ENCODE results near the gene TTC33.

TTC33 gene

DNA sequence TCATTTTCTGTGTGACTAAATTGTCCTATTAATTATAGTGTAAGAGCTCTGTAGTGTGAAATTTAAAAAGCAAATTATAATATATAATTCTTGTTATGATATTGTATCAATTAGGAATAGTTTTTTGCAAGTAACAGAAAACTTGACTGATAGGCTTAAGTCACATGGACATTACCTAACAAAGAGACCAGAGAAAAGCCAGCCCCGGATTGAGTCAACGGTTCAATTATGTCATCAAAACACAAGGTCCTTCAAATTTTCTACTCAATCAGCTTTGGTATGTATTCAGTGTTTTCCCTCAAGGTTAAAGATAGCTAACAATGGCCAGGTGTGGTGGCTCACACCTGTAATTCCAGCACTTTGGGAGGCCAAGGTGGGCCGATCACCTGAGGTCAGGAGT, 202.8 kb downstream of the TTC33 start:
- TF ChIP-seq POLR2AphosphoS5 (IDR thresholded peaks at IDR 0.05; ENCODE audit: low read depth, low read length) (no peak), PAX5 (IDR thresholded peaks at IDR 0.05; ENCODE audit: insufficient read depth, low read length, severe bottlenecking) (no peak), TAF1 (IDR thresholded peaks at IDR 0.05; ENCODE audit: low read depth, low read length) (no peak), POLR2A (IDR thresholded peaks at IDR 0.05; ENCODE audit: low read depth, low read length) (no peak), POU2F2 (IDR thresholded peaks at IDR 0.05; ENCODE audit: low read depth, low read length) (no peak), SPI1 (IDR thresholded peaks at IDR 0.05; ENCODE audit: low read depth, low read length) (no peak)
- FAIRE-seq (no peak), DNase-seq (ENCODE audit: insufficient read length, low spot score) (no peak)

DNA sequence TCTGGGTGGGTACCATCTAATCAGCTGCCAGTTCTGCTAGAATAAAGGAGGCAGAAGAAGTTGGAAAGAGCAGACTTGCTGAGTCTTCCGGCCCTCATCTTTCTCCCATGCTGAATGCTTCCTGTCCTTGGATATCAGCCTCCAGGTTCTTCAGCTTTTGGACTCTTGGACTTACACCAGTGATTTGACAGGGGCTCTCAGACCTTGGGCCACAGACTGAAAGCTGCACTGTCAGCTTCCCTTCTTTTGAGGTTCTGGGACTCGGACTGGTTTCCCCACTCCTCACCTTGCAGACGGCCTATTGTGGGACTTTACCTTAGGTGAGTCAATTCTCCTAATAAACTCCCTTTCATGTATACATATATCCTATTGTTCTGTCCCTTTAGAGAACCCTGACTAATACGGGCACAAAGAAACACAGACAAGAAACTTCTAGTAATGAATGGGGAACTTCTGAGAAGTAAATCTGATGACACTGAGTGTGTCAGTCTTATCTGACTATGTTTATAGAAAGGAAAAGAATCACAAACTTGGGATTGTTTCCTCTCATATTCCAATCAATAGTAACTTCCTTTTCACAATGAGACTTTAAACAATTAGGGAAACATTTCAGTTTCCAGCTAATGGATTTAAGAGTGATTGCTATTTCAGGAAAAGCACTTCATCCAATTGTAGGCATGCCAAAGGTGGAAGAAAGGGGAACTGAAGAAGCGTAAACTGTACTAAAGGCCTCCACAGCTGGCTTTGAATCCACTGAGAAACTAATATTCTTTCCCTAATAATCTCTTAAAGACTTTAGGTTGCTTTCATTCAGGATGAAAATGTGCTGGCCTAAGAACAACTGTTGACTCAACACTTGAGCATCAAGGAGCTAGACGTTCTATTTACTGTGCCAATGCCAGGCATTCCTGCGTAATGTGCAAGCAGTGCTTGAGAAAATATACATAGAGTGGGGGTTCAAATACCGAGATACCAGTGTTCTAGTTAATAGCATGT, 204.0 kb downstream of the TTC33 start:
- DNase-seq (ENCODE audit: insufficient read length, low spot score) (no peak), FAIRE-seq (no peak)
- no peak for TF ChIP-seq TAF1 (IDR thresholded peaks at IDR 0.05; ENCODE audit: low read depth, low read length)
- TF ChIP-seq POU2F2 (IDR thresholded peaks at IDR 0.05; ENCODE audit: low read depth, low read length): no peak
- TF ChIP-seq SPI1 (IDR thresholded peaks at IDR 0.05; ENCODE audit: low read depth, low read length): no peak
- no peak for TF ChIP-seq PAX5 (IDR thresholded peaks at IDR 0.05; ENCODE audit: insufficient read depth, low read length, severe bottlenecking)
- no peak for TF ChIP-seq POLR2A (IDR thresholded peaks at IDR 0.05; ENCODE audit: low read depth, low read length)
- TF ChIP-seq POLR2AphosphoS5 (IDR thresholded peaks at IDR 0.05; ENCODE audit: low read depth, low read length): no peak

DNA sequence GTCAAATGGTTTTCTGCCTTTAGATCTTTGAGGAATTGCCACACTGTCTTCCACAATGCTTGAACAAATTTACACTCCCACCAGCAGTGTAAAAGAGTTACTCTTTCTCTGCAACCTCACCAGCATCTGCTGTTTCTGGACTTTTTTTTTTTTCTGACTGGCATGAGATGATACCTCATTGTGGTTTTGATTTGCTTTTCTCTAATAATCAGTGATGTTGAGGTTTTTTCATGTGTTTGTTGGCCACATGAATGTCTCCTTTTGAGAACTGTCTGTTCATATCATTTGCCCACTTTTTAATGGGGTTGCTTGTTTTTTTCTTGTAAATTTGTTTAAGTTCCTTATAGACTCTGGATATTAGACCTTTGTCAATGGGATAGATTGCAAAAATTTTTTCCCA, 205.3 kb downstream of the TTC33 start:
- FAIRE-seq: no peak
- TF ChIP-seq POU2F2 (IDR thresholded peaks at IDR 0.05; ENCODE audit: low read depth, low read length) (no peak), POLR2AphosphoS5 (IDR thresholded peaks at IDR 0.05; ENCODE audit: low read depth, low read length) (no peak), PAX5 (IDR thresholded peaks at IDR 0.05; ENCODE audit: insufficient read depth, low read length, severe bottlenecking) (no peak)
- no peak for DNase-seq (ENCODE audit: insufficient read length, low spot score)

DNA sequence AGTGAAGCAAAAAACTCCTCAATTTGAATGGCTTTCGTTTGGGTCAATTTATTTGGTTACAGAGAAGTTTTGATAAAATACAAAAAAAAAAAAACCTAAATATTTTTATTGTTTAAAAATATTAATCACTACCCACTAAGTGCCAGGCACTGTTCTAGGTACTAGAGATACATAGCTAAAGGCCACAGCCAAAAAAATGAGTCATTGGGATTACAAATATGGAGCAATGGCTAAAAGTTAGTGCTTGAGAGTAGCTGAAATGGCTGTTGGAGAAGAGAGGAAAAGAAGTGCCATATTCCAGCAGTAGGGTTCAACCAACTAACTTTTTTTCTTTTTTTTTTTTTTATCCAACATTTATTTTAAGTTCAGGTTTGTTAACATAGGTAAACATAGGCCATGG, 206.1 kb downstream of the TTC33 start:
- TF ChIP-seq POLR2AphosphoS5 (IDR thresholded peaks at IDR 0.05; ENCODE audit: low read depth, low read length) (no peak), PAX5 (IDR thresholded peaks at IDR 0.05; ENCODE audit: insufficient read depth, low read length, severe bottlenecking) (no peak), POU2F2 (IDR thresholded peaks at IDR 0.05; ENCODE audit: low read depth, low read length) (no peak)
- no peak for DNase-seq (ENCODE audit: insufficient read length, low spot score)
- no peak for FAIRE-seq

DNA sequence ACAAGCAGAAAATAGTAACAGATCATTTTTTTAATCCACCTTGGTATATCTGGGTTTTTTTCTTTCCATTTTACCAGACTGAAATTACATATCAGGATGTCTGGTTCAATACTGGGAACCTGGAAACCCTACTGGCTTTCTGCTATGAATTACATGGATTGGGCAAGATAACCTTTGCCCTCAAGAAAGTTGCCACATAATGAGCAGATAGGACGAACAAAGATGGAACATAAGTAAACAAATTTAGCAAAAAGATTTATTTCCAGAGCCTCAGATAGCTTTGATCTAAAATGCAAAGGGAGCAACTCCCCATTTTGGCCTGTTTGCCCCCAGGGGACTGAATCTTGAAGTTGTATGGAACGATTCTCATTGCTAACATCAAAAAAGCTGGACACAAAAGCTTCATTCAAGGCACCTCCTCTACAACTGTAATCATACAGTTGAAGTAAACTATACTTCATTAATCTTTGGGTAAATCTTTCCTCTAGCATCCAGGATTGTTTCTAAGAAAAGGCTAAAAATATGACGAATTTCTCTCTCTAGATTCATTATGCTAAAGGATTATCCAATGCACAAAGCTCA, 207.7 kb downstream of the TTC33 start:
- FAIRE-seq (no peak), DNase-seq (ENCODE audit: insufficient read length, low spot score) (no peak)
- TF ChIP-seq SPI1 (IDR thresholded peaks at IDR 0.05; ENCODE audit: low read depth, low read length): no peak
- no peak for TF ChIP-seq POLR2AphosphoS5 (IDR thresholded peaks at IDR 0.05; ENCODE audit: low read depth, low read length)
- no peak for TF ChIP-seq PAX5 (IDR thresholded peaks at IDR 0.05; ENCODE audit: insufficient read depth, low read length, severe bottlenecking)
- TF ChIP-seq POLR2A (IDR thresholded peaks at IDR 0.05; ENCODE audit: low read depth, low read length): no peak
- TF ChIP-seq POU2F2 (IDR thresholded peaks at IDR 0.05; ENCODE audit: low read depth, low read length): no peak

DNA sequence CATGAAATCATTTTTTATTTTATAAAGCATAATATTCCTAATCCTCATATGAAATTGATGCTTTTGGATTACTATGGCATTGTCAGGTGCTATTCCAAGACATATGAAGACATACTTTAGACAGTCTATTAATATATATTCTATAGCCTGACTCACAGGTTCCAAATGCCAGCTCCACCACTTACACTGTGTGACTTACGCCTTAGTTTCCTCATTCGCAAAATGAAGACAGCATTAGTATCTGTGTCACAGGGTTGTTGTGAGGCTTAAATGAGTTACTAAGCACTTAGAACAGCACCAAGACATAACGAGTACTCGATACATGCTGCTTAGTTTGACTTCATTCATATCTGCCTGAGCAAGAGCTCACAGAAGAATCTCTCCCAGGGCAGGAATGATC, 208.2 kb downstream of the TTC33 start:
- no peak for TF ChIP-seq POLR2A (IDR thresholded peaks at IDR 0.05; ENCODE audit: low read depth, low read length)
- no peak for TF ChIP-seq POLR2AphosphoS5 (IDR thresholded peaks at IDR 0.05; ENCODE audit: low read depth, low read length)
- no peak for TF ChIP-seq SPI1 (IDR thresholded peaks at IDR 0.05; ENCODE audit: low read depth, low read length)
- TF ChIP-seq POU2F2 (IDR thresholded peaks at IDR 0.05; ENCODE audit: low read depth, low read length): no peak
- no peak for TF ChIP-seq PAX5 (IDR thresholded peaks at IDR 0.05; ENCODE audit: insufficient read depth, low read length, severe bottlenecking)
- TF ChIP-seq TAF1 (IDR thresholded peaks at IDR 0.05; ENCODE audit: low read depth, low read length): no peak
- DNase-seq (ENCODE audit: insufficient read length, low spot score) (no peak), FAIRE-seq (no peak)

DNA sequence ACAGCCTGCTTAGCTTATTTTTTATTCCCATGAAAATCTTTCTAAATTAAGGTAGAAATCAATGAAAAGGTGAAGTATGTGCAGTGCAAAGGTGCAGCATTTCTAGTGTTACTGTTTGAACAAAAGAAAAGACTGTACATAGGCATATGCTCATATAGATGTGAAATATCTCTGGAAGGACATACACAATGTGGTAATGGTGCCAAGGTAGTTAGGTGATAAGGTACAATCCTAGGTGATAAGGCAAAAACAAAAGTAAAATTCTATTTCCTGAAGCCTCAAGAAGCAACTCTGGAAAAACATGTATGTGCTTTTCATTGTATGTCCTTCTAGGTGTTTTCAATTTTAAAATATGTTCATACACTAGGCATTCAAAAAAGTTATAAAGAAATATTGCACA, 215.5 kb downstream of the TTC33 start:
- FAIRE-seq: no peak

DNA sequence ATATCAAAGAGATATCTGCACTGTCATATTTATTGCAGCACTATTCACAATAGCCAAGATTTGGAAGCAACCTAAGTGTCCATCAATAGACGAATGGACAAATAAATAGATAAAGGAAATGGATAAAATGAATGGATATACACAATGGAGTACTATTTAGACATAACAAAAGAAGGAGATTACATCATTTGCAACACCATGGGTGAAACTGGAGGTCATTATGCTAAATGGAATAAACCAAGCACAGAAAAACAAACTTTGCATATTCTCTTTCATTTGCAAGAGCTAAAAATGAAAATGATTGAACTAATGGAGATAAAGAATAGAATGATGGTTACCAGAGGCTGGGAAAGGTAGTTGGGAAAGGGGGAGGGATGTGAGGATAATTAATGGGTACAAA, 231.1 kb downstream of the TTC33 start:
- TF ChIP-seq POLR2AphosphoS5 (IDR thresholded peaks at IDR 0.05; ENCODE audit: low read depth, low read length) (no peak), POLR2A (IDR thresholded peaks at IDR 0.05; ENCODE audit: low read depth, low read length) (no peak), TAF1 (IDR thresholded peaks at IDR 0.05; ENCODE audit: low read depth, low read length) (no peak), SPI1 (IDR thresholded peaks at IDR 0.05; ENCODE audit: low read depth, low read length) (no peak), PAX5 (IDR thresholded peaks at IDR 0.05; ENCODE audit: insufficient read depth, low read length, severe bottlenecking) (no peak), POU2F2 (IDR thresholded peaks at IDR 0.05; ENCODE audit: low read depth, low read length) (no peak)
- no peak for FAIRE-seq
- no peak for DNase-seq (ENCODE audit: insufficient read length, low spot score)

More for the DNA sequence above, 215.5 kb downstream of the TTC33 start:
- no peak for DNase-seq (ENCODE audit: insufficient read length, low spot score)
- no peak for TF ChIP-seq POLR2A (IDR thresholded peaks at IDR 0.05; ENCODE audit: low read depth, low read length)
- TF ChIP-seq POLR2AphosphoS5 (IDR thresholded peaks at IDR 0.05; ENCODE audit: low read depth, low read length): no peak
- no peak for TF ChIP-seq POU2F2 (IDR thresholded peaks at IDR 0.05; ENCODE audit: low read depth, low read length)
- TF ChIP-seq TAF1 (IDR thresholded peaks at IDR 0.05; ENCODE audit: low read depth, low read length): no peak
- no peak for TF ChIP-seq SPI1 (IDR thresholded peaks at IDR 0.05; ENCODE audit: low read depth, low read length)
- TF ChIP-seq PAX5 (IDR thresholded peaks at IDR 0.05; ENCODE audit: insufficient read depth, low read length, severe bottlenecking): no peak

DNA sequence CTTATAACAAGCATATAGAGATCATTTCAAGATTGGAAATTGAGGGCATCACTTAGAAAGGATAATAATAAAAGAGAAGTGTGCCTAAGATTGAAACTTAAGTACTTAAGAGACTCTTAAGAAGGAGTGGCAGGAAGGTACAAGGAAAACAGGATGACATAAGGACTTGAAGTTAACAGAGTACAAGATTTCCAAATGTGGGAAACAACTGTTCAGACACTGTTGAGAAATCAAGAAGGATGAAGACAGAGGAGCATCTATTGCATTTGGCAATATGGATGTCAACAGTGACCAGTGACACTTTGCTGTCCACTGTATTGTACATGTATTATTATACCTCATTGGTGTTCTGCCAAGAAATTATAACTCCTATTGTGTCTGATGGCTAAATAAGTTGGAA, 233.8 kb downstream of the TTC33 start:
- FAIRE-seq (no peak), DNase-seq (ENCODE audit: insufficient read length, low spot score) (no peak)
- TF ChIP-seq POLR2A (IDR thresholded peaks at IDR 0.05; ENCODE audit: low read depth, low read length) (no peak), POLR2AphosphoS5 (IDR thresholded peaks at IDR 0.05; ENCODE audit: low read depth, low read length) (no peak), PAX5 (IDR thresholded peaks at IDR 0.05; ENCODE audit: insufficient read depth, low read length, severe bottlenecking) (no peak), TAF1 (IDR thresholded peaks at IDR 0.05; ENCODE audit: low read depth, low read length) (no peak), POU2F2 (IDR thresholded peaks at IDR 0.05; ENCODE audit: low read depth, low read length) (no peak)

All from GM12891 (cell line).